Liver (tissue), 9 donors: ENCODE data around the gene DNAJB13. TPM values are rescaled to one million over a fixed set of nuclear protein-coding genes. Genes with fewer than 3 reads are reported as not detected.

Experiments
- DNase-seq: peaks from one replicate; pipeline ENCODE4 v3.0.0-alpha.2; 2017; ENCODE audit warnings: low spot score
- H3K27ac ChIP-seq, 2 donors: one replicate each; pipeline ENCODE4 v1.7.0; 2013; ENCODE audit warnings: inconsistent platforms in 2 of 2, low read length in 2 of 2, control low read depth in 1 of 2, low read depth in 1 of 2, mild to moderate bottlenecking in 1 of 2
- H3K27me3 ChIP-seq, 4 donors: one replicate each; pipeline versions ENCODE4 v1.6.1 to v1.7.0; 2013; ENCODE audit warnings: low read length in 3 of 4, inconsistent platforms in 1 of 4, mild to moderate bottlenecking in 1 of 4, moderate library complexity in 1 of 4; ENCODE audit not compliant: control insufficient read depth in 4 of 4, insufficient read depth in 4 of 4
- H3K36me3 ChIP-seq, 4 donors: one replicate each; pipeline versions ENCODE4 v1.6.1 to v1.7.0; 2013; ENCODE audit warnings: low read length in 3 of 4, mild to moderate bottlenecking in 3 of 4, low read depth in 1 of 4, moderate library complexity in 1 of 4; ENCODE audit not compliant: control insufficient read depth in 4 of 4, insufficient read depth in 3 of 4
- H3K4me1 ChIP-seq, 4 donors: one replicate each; pipeline versions ENCODE4 v1.6.1 to v1.7.0; 2013; ENCODE audit warnings: low read length in 3 of 4, mild to moderate bottlenecking in 3 of 4, moderate library complexity in 1 of 4; ENCODE audit not compliant: control insufficient read depth in 4 of 4, insufficient read depth in 4 of 4
- H3K4me3 ChIP-seq, 3 donors: one replicate each; pipeline versions ENCODE4 v1.6.1 to v1.7.0; 2013; ENCODE audit warnings: low read length in 3 of 3, control low read depth in 1 of 3, low read depth in 1 of 3, mild to moderate bottlenecking in 1 of 3
- H3K9ac ChIP-seq, 2 donors: one replicate each; pipeline ENCODE4 v1.7.0; 2013; ENCODE audit warnings: low read length in 2 of 2, mild to moderate bottlenecking in 2 of 2, moderate library complexity in 2 of 2, control low read depth in 1 of 2, low read depth in 1 of 2
- H3K9me3 ChIP-seq, 4 donors: one replicate each; pipeline versions ENCODE4 v1.6.1 to v1.7.0; 2013; ENCODE audit warnings: low read length in 3 of 4; ENCODE audit not compliant: control insufficient read depth in 4 of 4
- CTCF ChIP-seq: fragments of 150-350 bp; IDR thresholded peaks from 2 replicates; pipeline ENCODE4 v1.5.1; 2017; ENCODE audit warnings: improper control_type of control experiment, low read depth, low read length; ENCODE audit not compliant: missing input control
- EGR1 ChIP-seq, 2 donors: IDR thresholded peaks; 2 replicates each; pipeline ENCODE4 v1.6.1; 2016 to 2018; ENCODE audit warnings: antibody characterized with exemption in 2 of 2, low read depth in 2 of 2
- FOXA1 ChIP-seq: IDR thresholded peaks from 2 replicates; pipeline ENCODE4 v1.6.1; 2016; ENCODE audit warnings: antibody characterized with exemption
- FOXA2 ChIP-seq: IDR thresholded peaks from 2 replicates; pipeline ENCODE4 v1.6.1; 2016; ENCODE audit warnings: antibody characterized with exemption
- GABPA ChIP-seq, 2 donors: IDR thresholded peaks in 1 of 2; conservative IDR thresholded peaks in 1 of 2; 2 replicates each; pipeline ENCODE4 v1.6.1; 2016; ENCODE audit warnings: antibody characterized with exemption in 2 of 2, mild to moderate bottlenecking in 1 of 2, moderate library complexity in 1 of 2
- HNF4A ChIP-seq, 2 donors: conservative IDR thresholded peaks; 2 replicates each; pipeline ENCODE4 v1.6.1; 2016; ENCODE audit warnings: antibody characterized with exemption in 2 of 2, mild to moderate bottlenecking in 2 of 2
- HNF4G ChIP-seq: IDR thresholded peaks from 2 replicates; pipeline ENCODE4 v1.6.1; 2016; ENCODE audit warnings: antibody characterized with exemption
- JUND ChIP-seq, 2 donors: IDR thresholded peaks; 2 replicates each; pipeline ENCODE4 v1.6.1; 2016; ENCODE audit warnings: antibody characterized with exemption in 2 of 2
- MAX ChIP-seq: IDR thresholded peaks from 2 replicates; pipeline ENCODE4 v1.6.1; 2016; ENCODE audit warnings: antibody characterized with exemption
- NR2F2 ChIP-seq: IDR thresholded peaks from 2 replicates; pipeline ENCODE4 v1.6.1; 2016; ENCODE audit warnings: antibody characterized with exemption
- RAD21 ChIP-seq, 2 donors: IDR thresholded peaks; 2 replicates each; pipeline ENCODE4 v1.6.1; 2016; ENCODE audit warnings: antibody characterized with exemption in 2 of 2, mild to moderate bottlenecking in 2 of 2
- RXRA ChIP-seq, 2 donors: IDR thresholded peaks; 2 replicates each; pipeline ENCODE4 v1.6.1; 2017 to 2018; ENCODE audit warnings: antibody characterized with exemption in 2 of 2, mild to moderate bottlenecking in 1 of 2
- SP1 ChIP-seq: IDR thresholded peaks from 2 replicates; pipeline ENCODE4 v1.6.1; 2018; ENCODE audit warnings: antibody characterized with exemption, mild to moderate bottlenecking
- TAF1 ChIP-seq: conservative IDR thresholded peaks from 2 replicates; pipeline ENCODE4 v1.6.1; 2016; ENCODE audit warnings: antibody characterized with exemption, mild to moderate bottlenecking
- YY1 ChIP-seq: IDR thresholded peaks from 2 replicates; pipeline ENCODE4 v1.6.1; 2016; ENCODE audit warnings: antibody characterized with exemption, mild to moderate bottlenecking
- ZBTB33 ChIP-seq: IDR thresholded peaks from 2 replicates; pipeline ENCODE4 v1.6.1; 2016; ENCODE audit warnings: antibody characterized with exemption
- WGBS: extraction: QIAGEN DNeasy Blood & Tissue Kit; methylation state at CpG from one replicate; pipeline ENCODE4 v1.1.7; 2013; 5-methylcytosine and 5-hydroxymethylcytosine counted together
- polyA plus RNA-seq, 2 donors: library from polyadenylated mRNA; stranded (reverse) in 1 of 2; unstranded in 1 of 2; fragments of 200-250 nt in 1 of 2; fragments of >200 nt in 1 of 2; fragmentation: Nextera tagmentation in 1 of 2; extraction: Ambion mirVana in 1 of 2; gene quantifications; one replicate each; pipeline versions ENCODE4 v1.2.1 to v1.2.3, GENCODE V29; 2013 to 2015
- total RNA-seq, 2 donors: library from RNA; depleted of rRNA; stranded (reverse); fragments of >200 nt; gene quantifications; one replicate each; pipeline ENCODE4 v1.2.3, GENCODE V29; 2014
- TF ChIP-seq, protein P1 (sequence below): IDR thresholded peaks from 2 replicates; pipeline ENCODE4 v1.6.1; 2016; ENCODE audit warnings: antibody characterized with exemption, mild to moderate bottlenecking
- TF ChIP-seq, protein P2 (sequence below): IDR thresholded peaks from 2 replicates; pipeline ENCODE4 v1.6.1; 2016; ENCODE audit warnings: antibody characterized with exemption
- donor health status: healthy.
- donor health status: healthy.
- donor health status: healthy.
- donor health status: healthy.
- donor health status: healthy.

The DNAJB13 gene
- total and polyA plus RNA-seq, 4 donors = 0.08 TPM; not detected in 3

- no peak overlapping the region for H3K27ac ChIP-seq
- no peak overlapping the region for H3K4me3 ChIP-seq
- TF ChIP-seq EGR1 (IDR thresholded peaks at IDR 0.05; ENCODE audit: low read depth in 2 of 2) (no peak), FOXA2 (no peak), TAF1 (no peak), CTCF (no peak), FOXA1 (no peak), ZBTB33 (no peak), HNF4A (conservative IDR thresholded peaks at IDR 0.05) (no peak), SP1 (no peak), MAX (no peak), GABPA (IDR thresholded peaks at IDR 0.05 in 1 of 2, conservative IDR thresholded peaks at IDR 0.05 in 1 of 2) (no peak), RAD21 (IDR thresholded peaks at IDR 0.05) (no peak), NR2F2 (no peak), JUND (IDR thresholded peaks at IDR 0.05) (no peak), RXRA (IDR thresholded peaks at IDR 0.05) (no peak), HNF4G (no peak), YY1 (no peak)
- TF ChIP-seq, protein P1, sequence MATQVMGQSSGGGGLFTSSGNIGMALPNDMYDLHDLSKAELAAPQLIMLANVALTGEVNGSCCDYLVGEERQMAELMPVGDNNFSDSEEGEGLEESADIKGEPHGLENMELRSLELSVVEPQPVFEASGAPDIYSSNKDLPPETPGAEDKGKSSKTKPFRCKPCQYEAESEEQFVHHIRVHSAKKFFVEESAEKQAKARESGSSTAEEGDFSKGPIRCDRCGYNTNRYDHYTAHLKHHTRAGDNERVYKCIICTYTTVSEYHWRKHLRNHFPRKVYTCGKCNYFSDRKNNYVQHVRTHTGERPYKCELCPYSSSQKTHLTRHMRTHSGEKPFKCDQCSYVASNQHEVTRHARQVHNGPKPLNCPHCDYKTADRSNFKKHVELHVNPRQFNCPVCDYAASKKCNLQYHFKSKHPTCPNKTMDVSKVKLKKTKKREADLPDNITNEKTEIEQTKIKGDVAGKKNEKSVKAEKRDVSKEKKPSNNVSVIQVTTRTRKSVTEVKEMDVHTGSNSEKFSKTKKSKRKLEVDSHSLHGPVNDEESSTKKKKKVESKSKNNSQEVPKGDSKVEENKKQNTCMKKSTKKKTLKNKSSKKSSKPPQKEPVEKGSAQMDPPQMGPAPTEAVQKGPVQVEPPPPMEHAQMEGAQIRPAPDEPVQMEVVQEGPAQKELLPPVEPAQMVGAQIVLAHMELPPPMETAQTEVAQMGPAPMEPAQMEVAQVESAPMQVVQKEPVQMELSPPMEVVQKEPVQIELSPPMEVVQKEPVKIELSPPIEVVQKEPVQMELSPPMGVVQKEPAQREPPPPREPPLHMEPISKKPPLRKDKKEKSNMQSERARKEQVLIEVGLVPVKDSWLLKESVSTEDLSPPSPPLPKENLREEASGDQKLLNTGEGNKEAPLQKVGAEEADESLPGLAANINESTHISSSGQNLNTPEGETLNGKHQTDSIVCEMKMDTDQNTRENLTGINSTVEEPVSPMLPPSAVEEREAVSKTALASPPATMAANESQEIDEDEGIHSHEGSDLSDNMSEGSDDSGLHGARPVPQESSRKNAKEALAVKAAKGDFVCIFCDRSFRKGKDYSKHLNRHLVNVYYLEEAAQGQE = no peak
- TF ChIP-seq, protein P2, sequence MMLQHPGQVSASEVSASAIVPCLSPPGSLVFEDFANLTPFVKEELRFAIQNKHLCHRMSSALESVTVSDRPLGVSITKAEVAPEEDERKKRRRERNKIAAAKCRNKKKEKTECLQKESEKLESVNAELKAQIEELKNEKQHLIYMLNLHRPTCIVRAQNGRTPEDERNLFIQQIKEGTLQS = no peak
- H3K9me3 ChIP-seq = no peaks in the 10 kb centered on the region
- peak; percentile 69 for DNase-seq
- no peaks in the 10 kb centered on the region for H3K27me3 ChIP-seq
- 82% methylated on average over 13 of the region's 13 CpGs for WGBS
- H3K36me3 ChIP-seq = no peaks in the 10 kb centered on the region
- H3K4me1 ChIP-seq = no peaks in the 10 kb centered on the region
- H3K9ac ChIP-seq = no peak overlapping the region
Measured at GRCh38 chr11:73969991-73970800, 19.4 kb downstream of the DNAJB13 start.
